ENCODE data around the gene TUT1. TPM values are rescaled to one million over a fixed set of nuclear protein-coding genes. Genes with fewer than 3 reads are reported as not detected.

TUT1 gene
- total RNA-seq, 4 donors from 2014 or later = 13.7 to 20.0 (median 16.1) TPM

DNA sequence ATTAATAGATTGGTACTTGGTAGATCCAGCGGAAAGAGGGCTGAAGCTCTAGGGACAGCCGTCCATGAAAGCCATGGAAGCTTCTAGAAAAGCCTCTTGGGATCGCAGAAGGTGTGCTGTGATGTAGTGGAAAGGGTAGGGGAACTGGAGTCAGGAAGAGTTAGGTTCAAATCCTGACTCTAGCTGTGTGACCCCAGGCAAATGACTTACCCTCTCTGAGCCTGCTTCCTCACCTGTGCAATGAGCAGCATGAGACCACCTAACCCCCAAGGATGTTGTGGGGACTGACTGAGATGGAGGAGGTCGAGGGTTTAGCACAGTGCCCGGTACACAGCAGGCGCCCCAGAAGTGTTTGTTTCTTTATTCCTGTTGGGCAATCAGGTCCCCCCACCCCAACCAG lies 19.1 kb upstream of the TUT1 start:
- WGBS, 2 donors = 88 to 89% methylated on average over 6 of the region's 6 CpGs
- Histone ChIP-seq H3K9me3 (no peaks in the 10 kb centered on the region), H3K27me3 (no peaks in the 10 kb centered on the region), H3K27ac (no peak overlapping the region), H3K4me1 (peaks cover 10 to 21% of the 10 kb centered on the region in 2 donors), H3K4me3 (replicated peaks in 1 of 3) (no peak overlapping the region), H3K36me3 (peaks cover 0 to 7% of the 10 kb centered on the region in 2 donors)
- TF ChIP-seq POLR2A (IDR thresholded peaks at IDR 0.05) = no peak
- TF ChIP-seq, protein P1, sequence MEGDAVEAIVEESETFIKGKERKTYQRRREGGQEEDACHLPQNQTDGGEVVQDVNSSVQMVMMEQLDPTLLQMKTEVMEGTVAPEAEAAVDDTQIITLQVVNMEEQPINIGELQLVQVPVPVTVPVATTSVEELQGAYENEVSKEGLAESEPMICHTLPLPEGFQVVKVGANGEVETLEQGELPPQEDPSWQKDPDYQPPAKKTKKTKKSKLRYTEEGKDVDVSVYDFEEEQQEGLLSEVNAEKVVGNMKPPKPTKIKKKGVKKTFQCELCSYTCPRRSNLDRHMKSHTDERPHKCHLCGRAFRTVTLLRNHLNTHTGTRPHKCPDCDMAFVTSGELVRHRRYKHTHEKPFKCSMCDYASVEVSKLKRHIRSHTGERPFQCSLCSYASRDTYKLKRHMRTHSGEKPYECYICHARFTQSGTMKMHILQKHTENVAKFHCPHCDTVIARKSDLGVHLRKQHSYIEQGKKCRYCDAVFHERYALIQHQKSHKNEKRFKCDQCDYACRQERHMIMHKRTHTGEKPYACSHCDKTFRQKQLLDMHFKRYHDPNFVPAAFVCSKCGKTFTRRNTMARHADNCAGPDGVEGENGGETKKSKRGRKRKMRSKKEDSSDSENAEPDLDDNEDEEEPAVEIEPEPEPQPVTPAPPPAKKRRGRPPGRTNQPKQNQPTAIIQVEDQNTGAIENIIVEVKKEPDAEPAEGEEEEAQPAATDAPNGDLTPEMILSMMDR (IDR thresholded peaks at IDR 0.05) = no peak
- no peak for DNase-seq
- intact Hi-C loops (cut with DNase I) = no loop called here

DNA sequence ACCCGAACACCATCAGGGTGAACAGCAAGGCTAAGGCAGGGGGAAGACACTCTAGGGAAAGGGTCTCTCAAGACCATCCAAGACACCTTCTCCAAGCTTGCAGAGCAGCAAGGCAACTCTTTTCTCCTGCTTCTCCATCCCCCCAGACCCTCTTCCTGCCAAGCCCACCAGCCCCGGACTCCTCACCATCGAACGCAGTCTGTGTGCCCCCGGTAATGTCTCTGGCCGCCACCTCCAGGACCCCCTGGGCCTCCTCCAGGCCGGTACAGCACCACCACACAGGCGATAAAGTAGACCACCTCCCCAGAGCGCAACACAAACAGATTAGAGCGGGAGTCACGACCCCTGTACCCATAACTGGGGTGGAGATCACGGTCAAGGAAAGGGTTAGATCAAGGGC lies 17.5 kb upstream of the TUT1 start:
- no peaks in the 10 kb centered on the region for H3K27me3 ChIP-seq
- intact Hi-C loops (cut with DNase I) = no loop called here
- H3K9me3 ChIP-seq = no peaks in the 10 kb centered on the region
- H3K27ac ChIP-seq = no peak overlapping the region
- TF ChIP-seq, protein P1 (IDR thresholded peaks at IDR 0.05) = no peak
- TF ChIP-seq POLR2A (IDR thresholded peaks at IDR 0.05) = no peak
- DNase-seq = no peak
- H3K4me1 ChIP-seq = peaks cover 10 to 21% of the 10 kb centered on the region in 2 donors
- WGBS, 2 donors = 92 to 93% methylated on average over 12 of the region's 12 CpGs
- H3K36me3 ChIP-seq = peaks cover 0 to 9% of the 10 kb centered on the region in 2 donors
- no peak overlapping the region for H3K4me3 ChIP-seq (replicated peaks in 1 of 3)

DNA sequence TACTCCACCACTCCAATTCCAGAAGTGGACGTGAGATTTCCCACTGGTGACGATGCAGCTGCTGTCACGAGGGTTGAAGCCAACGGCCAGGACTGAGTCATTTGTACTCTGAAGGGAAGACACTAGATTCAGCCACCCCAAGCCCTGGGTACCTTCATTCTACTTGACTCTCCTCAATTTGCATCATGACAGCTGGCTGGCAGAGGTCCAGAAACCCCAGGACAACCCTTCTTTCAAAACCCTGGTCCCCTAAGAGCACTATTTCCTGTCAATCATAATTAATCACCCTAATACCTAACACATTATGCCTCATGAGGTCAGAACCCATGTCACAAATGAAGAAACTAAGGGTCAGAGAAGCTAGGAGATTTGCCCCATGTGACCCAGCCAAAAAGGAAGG lies 16.4 kb upstream of the TUT1 start:
- TF ChIP-seq, protein P1 (IDR thresholded peaks at IDR 0.05) = no peak
- no peak for TF ChIP-seq POLR2A (IDR thresholded peaks at IDR 0.05)
- no peak for DNase-seq
- WGBS, 2 donors = 72 to 85% methylated on average over 4 of the region's 4 CpGs
- Histone ChIP-seq H3K4me3 (replicated peaks in 1 of 3) (no peak overlapping the region), H3K4me1 (peaks cover 10 to 12% of the 10 kb centered on the region in 2 donors), H3K36me3 (peaks cover 0 to 9% of the 10 kb centered on the region in 2 donors), H3K27me3 (no peaks in the 10 kb centered on the region), H3K9me3 (no peaks in the 10 kb centered on the region), H3K27ac (no peak overlapping the region)
- intact Hi-C loops (cut with DNase I) = no loop called here

DNA sequence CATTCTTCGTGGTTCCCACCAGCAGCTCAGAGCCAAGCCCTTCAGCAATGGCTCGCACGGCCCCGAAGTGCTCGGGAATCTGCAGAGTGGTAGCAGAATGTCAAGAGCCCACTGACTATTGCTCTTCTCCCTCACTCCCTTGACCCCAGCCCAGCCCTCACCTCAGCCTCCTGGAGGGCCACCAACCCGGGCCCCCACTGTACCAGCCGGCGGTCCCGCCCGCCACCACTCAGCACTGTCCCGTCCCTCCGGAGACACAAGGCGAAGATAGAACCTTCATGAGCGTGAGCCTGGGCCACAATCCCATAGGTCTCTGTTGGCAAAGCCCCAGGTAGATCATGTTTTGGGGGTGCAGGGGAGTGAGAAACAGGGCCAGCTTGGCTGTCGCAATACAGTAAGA lies 14.6 kb upstream of the TUT1 start:
- DNase-seq = no peak
- no peak overlapping the region for H3K27ac ChIP-seq
- peaks cover 3 to 5% of the 10 kb centered on the region in 2 donors for H3K4me1 ChIP-seq
- WGBS, 2 donors = 91 to 97% methylated on average over 12 to 15 of the region's 15 CpGs
- H3K27me3 ChIP-seq = no peaks in the 10 kb centered on the region
- H3K36me3 ChIP-seq = peaks cover 0 to 9% of the 10 kb centered on the region in 2 donors
- no peak for TF ChIP-seq POLR2A (IDR thresholded peaks at IDR 0.05)
- TF ChIP-seq, protein P1 (IDR thresholded peaks at IDR 0.05) = no peak
- no peak overlapping the region for H3K4me3 ChIP-seq (replicated peaks in 1 of 3)
- H3K9me3 ChIP-seq = no peaks in the 10 kb centered on the region
- intact Hi-C loops (cut with DNase I) = no loop called here

DNA sequence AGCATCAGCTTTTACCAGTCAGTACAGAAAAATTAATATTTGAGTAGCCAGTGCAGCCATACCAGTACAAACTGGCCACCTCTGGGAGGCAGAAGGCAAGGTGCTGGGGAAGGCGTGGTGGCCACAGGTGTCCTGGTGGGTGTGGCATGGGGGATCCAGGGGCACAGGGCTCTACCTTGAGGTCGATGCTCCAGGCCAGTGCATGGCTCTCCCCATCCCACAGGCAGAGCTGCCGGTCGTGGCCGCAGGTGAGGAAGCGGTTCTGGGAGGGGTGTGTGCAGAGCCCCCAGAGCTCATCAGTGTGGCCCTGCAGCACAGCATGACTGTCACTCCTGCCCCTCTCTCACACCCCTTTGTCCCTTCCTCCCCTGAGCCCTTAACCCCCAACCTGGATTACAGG lies 14.1 kb upstream of the TUT1 start:
- H3K36me3 ChIP-seq = peaks cover 0 to 9% of the 10 kb centered on the region in 2 donors
- H3K27ac ChIP-seq = no peak overlapping the region
- peaks cover 3 to 5% of the 10 kb centered on the region in 2 donors for H3K4me1 ChIP-seq
- no peak overlapping the region for H3K4me3 ChIP-seq (replicated peaks in 1 of 3)
- H3K27me3 ChIP-seq = no peaks in the 10 kb centered on the region
- WGBS, 2 donors = 79 to 100% methylated on average over 1 to 5 of the region's 6 CpGs
- TF ChIP-seq, protein P1 (IDR thresholded peaks at IDR 0.05) = no peak
- TF ChIP-seq POLR2A (IDR thresholded peaks at IDR 0.05) = no peak
- H3K9me3 ChIP-seq = no peaks in the 10 kb centered on the region
- intact Hi-C loops (cut with DNase I) = no loop called here
- no peak for DNase-seq

All from thyroid gland (tissue), 4 donors.